ENCODE data around the gene CD46.

DNA sequence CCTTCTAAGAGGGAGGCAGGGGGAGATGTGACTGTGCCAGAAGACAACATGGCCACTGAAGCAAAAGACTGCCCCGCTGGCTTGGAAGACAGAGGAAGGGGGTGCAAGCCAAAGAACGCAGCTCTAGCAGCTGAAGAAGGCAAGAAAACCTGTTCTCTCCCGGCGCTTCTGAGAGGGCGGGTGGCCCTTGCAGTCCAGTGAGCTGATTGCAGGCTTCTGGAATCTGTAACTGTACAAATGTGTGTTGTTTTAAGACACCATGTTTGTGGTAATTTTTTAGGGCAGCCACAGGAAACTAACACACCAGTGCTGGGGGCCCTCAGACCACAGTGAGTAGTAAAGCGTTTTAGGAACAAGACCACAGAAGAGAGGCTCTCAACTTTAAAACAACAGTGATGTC, 47.0 kb downstream of the CD46 start:
- no peak for TF ChIP-seq ATF3 (IDR thresholded peaks at IDR 0.05)
- TF ChIP-seq POLR2A (IDR thresholded peaks at IDR 0.05; ENCODE audit: borderline replicate concordance, extremely low read depth, insufficient read depth, insufficient read length), result no peak
- no peak for TF ChIP-seq CTCF (IDR thresholded peaks at IDR 0.05 in 2 of 3, conservative IDR thresholded peaks at IDR 0.05 in 1 of 3; ENCODE audit: borderline replicate concordance in 1 of 3, insufficient read depth in 1 of 3, low read depth in 2 of 3, low read length in 2 of 3)
- TF ChIP-seq EZH2 (IDR thresholded peaks at IDR 0.05), result no peak
- no peak for TF ChIP-seq EZH2phosphoT487 (IDR thresholded peaks at IDR 0.05; ENCODE audit: borderline replicate concordance)
- no peak for TF ChIP-seq MAX (IDR thresholded peaks at IDR 0.05)

Measured in HCT116 (cell line).